Adrenal gland (tissue), 5 donors: ENCODE measurements around the gene KRTDAP.

Experiments
- POLR2A ChIP-seq, 2 donors: fragments of 450-650 bp; IDR thresholded peaks; one replicate each; pipeline ENCODE4 v1.6.1; 2017; ENCODE audit warnings: antibody characterized with exemption in 2 of 2, mild to moderate bottlenecking in 2 of 2, moderate library complexity in 1 of 2
- TF ChIP-seq, protein P1 (sequence below), 6 experiments: fragments of 450-650 bp in 4 of 6; fragments of 200-600 bp in 2 of 6; sonication (generic) in 1 of 6; IDR thresholded peaks; 1 replicate in 5 of 6; 2 replicates in 1 of 6; pipeline versions ENCODE4 v1.5.1 to v1.8.0; 2016 to 2021; ENCODE audit warnings: antibody characterized with exemption in 6 of 6, mild to moderate bottlenecking in 2 of 6, moderate library complexity in 1 of 6
- donor health status: DM: no; HTN: no; CAD: no.

DNA sequence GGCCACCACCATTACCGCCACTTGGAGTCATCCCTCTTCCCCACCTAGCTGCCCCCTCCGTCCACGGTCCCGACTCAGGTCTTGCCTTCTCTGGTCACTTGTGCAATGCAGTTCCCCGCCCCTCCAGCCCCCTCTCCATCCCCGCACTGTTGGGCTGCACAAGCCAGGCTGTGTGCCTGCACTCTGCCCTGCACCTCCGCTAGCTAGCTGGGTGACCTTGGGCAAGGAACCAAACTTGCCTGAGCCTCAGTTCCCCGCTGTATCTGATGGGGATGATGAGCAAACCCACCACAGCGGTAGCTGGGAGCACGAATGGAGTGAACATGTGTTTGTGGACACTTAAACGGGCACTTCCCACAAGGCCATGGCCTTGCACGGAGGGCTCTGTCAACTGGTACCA lies 49.6 kb upstream of the KRTDAP start:
- no peak for TF ChIP-seq POLR2A (IDR thresholded peaks at IDR 0.05)
- TF ChIP-seq, protein P1, sequence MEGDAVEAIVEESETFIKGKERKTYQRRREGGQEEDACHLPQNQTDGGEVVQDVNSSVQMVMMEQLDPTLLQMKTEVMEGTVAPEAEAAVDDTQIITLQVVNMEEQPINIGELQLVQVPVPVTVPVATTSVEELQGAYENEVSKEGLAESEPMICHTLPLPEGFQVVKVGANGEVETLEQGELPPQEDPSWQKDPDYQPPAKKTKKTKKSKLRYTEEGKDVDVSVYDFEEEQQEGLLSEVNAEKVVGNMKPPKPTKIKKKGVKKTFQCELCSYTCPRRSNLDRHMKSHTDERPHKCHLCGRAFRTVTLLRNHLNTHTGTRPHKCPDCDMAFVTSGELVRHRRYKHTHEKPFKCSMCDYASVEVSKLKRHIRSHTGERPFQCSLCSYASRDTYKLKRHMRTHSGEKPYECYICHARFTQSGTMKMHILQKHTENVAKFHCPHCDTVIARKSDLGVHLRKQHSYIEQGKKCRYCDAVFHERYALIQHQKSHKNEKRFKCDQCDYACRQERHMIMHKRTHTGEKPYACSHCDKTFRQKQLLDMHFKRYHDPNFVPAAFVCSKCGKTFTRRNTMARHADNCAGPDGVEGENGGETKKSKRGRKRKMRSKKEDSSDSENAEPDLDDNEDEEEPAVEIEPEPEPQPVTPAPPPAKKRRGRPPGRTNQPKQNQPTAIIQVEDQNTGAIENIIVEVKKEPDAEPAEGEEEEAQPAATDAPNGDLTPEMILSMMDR (IDR thresholded peaks at IDR 0.05), result no peak
